ENCODE measurements around the gene APBB1IP. TPM values are rescaled to one million over a fixed set of nuclear protein-coding genes. Genes with fewer than 3 reads are reported as not detected.
A peak's percentile ranks its signal among the peaks of the same experiment; 100 is the strongest.
"Not testable (repeated sequence)": the region's sequence is repeated elsewhere in the genome, so short reads cannot be mapped to it uniquely, and the experiment has no call there.

APBB1IP gene
- total RNA-seq, 3 donors from 2014 or later (not counting 1 experiment from before 2014, with no cell fraction given) = 92.5 to 119 (median 100) TPM

DNA sequence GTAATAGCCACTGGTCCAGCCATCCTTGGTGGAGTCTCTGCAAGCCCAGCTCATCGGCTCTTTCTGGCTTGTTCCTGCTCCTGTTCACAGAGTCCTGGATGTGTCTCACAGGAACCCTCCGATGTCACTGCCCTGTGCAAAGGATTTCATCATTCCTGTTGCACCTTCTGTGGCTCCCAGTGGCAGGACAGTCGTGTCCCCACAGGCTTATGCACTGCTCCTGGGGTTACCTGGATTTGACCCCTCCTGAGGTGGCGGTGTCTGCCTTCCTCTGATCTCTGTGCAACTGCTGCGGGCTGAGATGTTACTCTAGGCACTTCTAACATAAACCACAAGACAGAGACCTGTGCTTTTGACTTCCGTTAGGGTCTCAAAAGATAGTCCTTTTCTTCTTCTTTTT lies 30.6 kb downstream of the APBB1IP start:
- peak overlapping the region; percentile 84 to 88 for H3K27ac Mint-ChIP-seq
- peak overlapping the region; percentile 80 for H3K4me3 Mint-ChIP-seq
- peaks cover 60% of the 10 kb centered on the region for H3K4me1 ChIP-seq (ENCODE audit: control insufficient read depth, insufficient read depth, low read length)
- H3K27ac ChIP-seq (ENCODE audit: low read length) = peak overlapping the region; percentile 4
- H3K27me3 ChIP-seq (ENCODE audit: control insufficient read depth, insufficient read depth, low read length) = no peaks in the 10 kb centered on the region
- no peaks in the 10 kb centered on the region for H3K9me3 ChIP-seq (ENCODE audit: control insufficient read depth, insufficient read depth, low read length)
- no peaks in the 10 kb centered on the region for H3K36me3 Mint-ChIP-seq
- ATAC-seq (peak; percentile 69 to 83 (median 78)), DNase-seq (peak in 1 of 2 donors; percentile 81)
- TF ChIP-seq, protein P1, sequence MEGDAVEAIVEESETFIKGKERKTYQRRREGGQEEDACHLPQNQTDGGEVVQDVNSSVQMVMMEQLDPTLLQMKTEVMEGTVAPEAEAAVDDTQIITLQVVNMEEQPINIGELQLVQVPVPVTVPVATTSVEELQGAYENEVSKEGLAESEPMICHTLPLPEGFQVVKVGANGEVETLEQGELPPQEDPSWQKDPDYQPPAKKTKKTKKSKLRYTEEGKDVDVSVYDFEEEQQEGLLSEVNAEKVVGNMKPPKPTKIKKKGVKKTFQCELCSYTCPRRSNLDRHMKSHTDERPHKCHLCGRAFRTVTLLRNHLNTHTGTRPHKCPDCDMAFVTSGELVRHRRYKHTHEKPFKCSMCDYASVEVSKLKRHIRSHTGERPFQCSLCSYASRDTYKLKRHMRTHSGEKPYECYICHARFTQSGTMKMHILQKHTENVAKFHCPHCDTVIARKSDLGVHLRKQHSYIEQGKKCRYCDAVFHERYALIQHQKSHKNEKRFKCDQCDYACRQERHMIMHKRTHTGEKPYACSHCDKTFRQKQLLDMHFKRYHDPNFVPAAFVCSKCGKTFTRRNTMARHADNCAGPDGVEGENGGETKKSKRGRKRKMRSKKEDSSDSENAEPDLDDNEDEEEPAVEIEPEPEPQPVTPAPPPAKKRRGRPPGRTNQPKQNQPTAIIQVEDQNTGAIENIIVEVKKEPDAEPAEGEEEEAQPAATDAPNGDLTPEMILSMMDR (IDR thresholded peaks at IDR 0.05) = no peak
- intact Hi-C loops (cut with micrococcal nuclease) = loop anchor here (2.0 kb wide), 2 partner anchors 14 to 20 kb away; no protein-coding TSS in a partner anchor
- H3K9me3 Mint-ChIP-seq = no peaks in the 10 kb centered on the region
- H3K27me3 Mint-ChIP-seq (ENCODE audit: low read depth in 2 of 2) = no peaks in the 10 kb centered on the region
- H3K36me3 ChIP-seq (ENCODE audit: control insufficient read depth, insufficient read depth, low read length) = peaks cover 2% of the 10 kb centered on the region
- H3K4me1 Mint-ChIP-seq = peaks cover 88 to 95% of the 10 kb centered on the region in 2 donors
- H3K4me3 ChIP-seq (ENCODE audit: low read length) = no peak overlapping the region
- WGBS (ENCODE audit: insufficient coverage) = 15% methylated on average over 6 of the region's 6 CpGs

DNA sequence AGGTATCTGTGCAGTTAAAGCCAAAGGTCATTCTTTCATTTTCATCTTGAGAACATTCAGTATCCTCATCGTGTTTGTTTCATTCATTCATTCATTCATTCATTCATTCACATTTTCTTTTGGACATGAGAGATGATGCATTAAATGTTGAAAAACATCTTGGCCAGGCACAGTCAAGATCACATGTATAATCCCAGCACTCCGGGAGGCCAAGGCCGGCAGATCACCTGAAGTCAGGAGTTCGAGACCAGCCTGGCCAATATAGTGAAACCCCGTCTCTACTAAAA lies 34.3 kb downstream of the APBB1IP start:
- no peaks in the 10 kb centered on the region for H3K27me3 Mint-ChIP-seq (ENCODE audit: low read depth in 2 of 2)
- H3K4me3 Mint-ChIP-seq = peak overlapping the region; percentile 6
- peaks cover 72% of the 10 kb centered on the region for H3K4me1 ChIP-seq (ENCODE audit: control insufficient read depth, insufficient read depth, low read length)
- no peaks in the 10 kb centered on the region for H3K9me3 Mint-ChIP-seq
- intact Hi-C loops (cut with micrococcal nuclease) = loop anchor here (10.0 kb wide), 1 partner anchor 382 kb away; no protein-coding TSS in a partner anchor
- H3K9me3 ChIP-seq (ENCODE audit: control insufficient read depth, insufficient read depth, low read length) = no peaks in the 10 kb centered on the region
- no peak for DNase-seq
- H3K36me3 Mint-ChIP-seq = no peaks in the 10 kb centered on the region
- no peak overlapping the region for H3K27ac ChIP-seq (ENCODE audit: low read length)
- H3K4me1 Mint-ChIP-seq = peaks cover 77 to 85% of the 10 kb centered on the region in 2 donors
- H3K4me3 ChIP-seq (ENCODE audit: low read length) = no peak overlapping the region
- H3K27ac Mint-ChIP-seq = peak overlapping the region; percentile 84 to 88
- H3K36me3 ChIP-seq (ENCODE audit: control insufficient read depth, insufficient read depth, low read length) = no peaks in the 10 kb centered on the region
- no peak for ATAC-seq
- H3K27me3 ChIP-seq (ENCODE audit: control insufficient read depth, insufficient read depth, low read length) = no peaks in the 10 kb centered on the region
- WGBS (ENCODE audit: insufficient coverage) = 98% methylated on average over 4 of the region's 5 CpGs
- TF ChIP-seq, protein P1 (IDR thresholded peaks at IDR 0.05) = no peak

DNA sequence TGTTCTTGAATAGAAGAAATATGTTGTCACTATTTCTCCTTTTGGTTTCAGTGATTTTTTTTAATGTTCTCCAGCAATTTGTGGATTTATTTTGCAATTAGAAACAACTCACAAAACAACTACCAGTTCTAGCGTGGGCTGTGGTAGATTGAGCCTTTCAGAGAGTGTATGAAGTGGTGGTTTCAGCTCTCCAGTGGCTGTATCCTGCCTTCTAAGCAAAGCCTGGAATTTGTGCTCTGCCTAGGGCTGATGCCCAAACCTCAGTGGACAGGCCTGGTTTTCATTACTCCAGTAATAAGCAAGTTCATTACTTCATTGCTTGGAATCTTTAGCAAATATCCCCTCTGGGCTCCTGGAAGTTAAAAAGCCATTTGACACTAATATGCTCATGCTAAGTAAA lies 35.9 kb downstream of the APBB1IP start:
- peak in 1 of 2 donors; percentile 41 for DNase-seq
- H3K27me3 Mint-ChIP-seq (ENCODE audit: low read depth in 2 of 2) = no peaks in the 10 kb centered on the region
- peaks cover 75 to 83% of the 10 kb centered on the region in 2 donors for H3K4me1 Mint-ChIP-seq
- Histone ChIP-seq H3K4me3 (ENCODE audit: low read length) (no peak overlapping the region), H3K27ac (ENCODE audit: low read length) (peak overlapping the region; percentile 75), H3K36me3 (ENCODE audit: control insufficient read depth, insufficient read depth, low read length) (no peaks in the 10 kb centered on the region), H3K9me3 (ENCODE audit: control insufficient read depth, insufficient read depth, low read length) (no peaks in the 10 kb centered on the region), H3K27me3 (ENCODE audit: control insufficient read depth, insufficient read depth, low read length) (no peaks in the 10 kb centered on the region), H3K4me1 (ENCODE audit: control insufficient read depth, insufficient read depth, low read length) (peaks cover 76% of the 10 kb centered on the region)
- peak overlapping the region; percentile 70 for H3K4me3 Mint-ChIP-seq
- TF ChIP-seq, protein P1 (IDR thresholded peaks at IDR 0.05) = no peak
- ATAC-seq = peak in 2 of 3 donors; percentile 28 to 46
- no peaks in the 10 kb centered on the region for H3K36me3 Mint-ChIP-seq
- 100% methylated on average over 1 of the region's 1 CpG for WGBS (ENCODE audit: insufficient coverage)
- intact Hi-C loops (cut with micrococcal nuclease) = loop anchor here (2.0 to 10.0 kb wide), 2 partner anchors 15 to 381 kb away; no protein-coding TSS in a partner anchor
- H3K9me3 Mint-ChIP-seq = no peaks in the 10 kb centered on the region
- peak overlapping the region; percentile 84 to 85 for H3K27ac Mint-ChIP-seq

DNA sequence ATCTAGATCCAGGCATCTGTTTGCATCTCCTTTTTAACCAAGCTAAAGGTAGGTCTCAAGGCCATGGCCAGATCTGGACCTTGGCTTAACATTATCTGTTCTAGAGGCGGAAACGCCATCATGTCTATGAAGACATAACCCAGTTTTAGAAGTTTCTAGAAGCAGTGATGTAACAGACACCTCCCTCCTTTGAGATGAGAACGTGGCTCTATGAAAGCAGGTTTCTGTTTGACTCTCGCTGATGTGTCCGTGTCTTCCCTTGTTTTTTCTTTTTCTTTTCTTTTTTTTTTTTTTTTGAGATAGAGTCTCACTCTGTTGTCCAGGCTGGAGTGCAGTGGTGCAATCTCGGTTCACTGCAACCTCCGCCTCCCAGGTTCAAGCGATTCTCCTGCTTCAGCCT lies 36.7 kb downstream of the APBB1IP start:
- not testable (repeated sequence) for H3K27me3 Mint-ChIP-seq (ENCODE audit: low read depth in 2 of 2); H3K27me3 ChIP-seq (ENCODE audit: control insufficient read depth, insufficient read depth, low read length); H3K36me3 ChIP-seq (ENCODE audit: control insufficient read depth, insufficient read depth, low read length); H3K36me3 Mint-ChIP-seq; H3K9me3 ChIP-seq (ENCODE audit: control insufficient read depth, insufficient read depth, low read length); H3K4me3 ChIP-seq (ENCODE audit: low read length); H3K9me3 Mint-ChIP-seq
- DNase-seq = peak in 1 of 2 donors; percentile 73
- intact Hi-C loops (cut with micrococcal nuclease) = loop anchor here (2.0 to 10.0 kb wide), 2 partner anchors 14 to 380 kb away; no protein-coding TSS in a partner anchor
- ATAC-seq = peak in 2 of 3 donors; percentile 44 to 48
- WGBS (ENCODE audit: insufficient coverage) = 73% methylated on average over 8 of the region's 8 CpGs
- Mint-ChIP-seq H3K27ac (peak overlapping the region; percentile 84 to 85), H3K4me3 (peak overlapping the region; percentile 70), H3K4me1 (peaks cover 72 to 80% of the 10 kb centered on the region in 2 donors)
- Histone ChIP-seq H3K27ac (ENCODE audit: low read length) (peak overlapping the region; percentile 75), H3K4me1 (ENCODE audit: control insufficient read depth, insufficient read depth, low read length) (peaks cover 70% of the 10 kb centered on the region)

All from natural killer cell (primary cell).